Natural killer cell (primary cell): Measurements from ENCODE around the gene PLA2G6. TPM values are rescaled to one million over a fixed set of nuclear protein-coding genes. Genes with fewer than 3 reads are reported as not detected.

Source experiments
- ATAC-seq, 3 donors: fragments of 150-1000 bp in 2 of 3; fragments of 200-7000 bp in 1 of 3; cut with Tn5 transposase; 1 replicate in 1 of 3; 2 replicates in 2 of 3; pipeline ENCODE4 v1.10.0; 2021; ENCODE audit warnings: mild to moderate bottlenecking in 2 of 3, moderate library complexity in 2 of 3
- DNase-seq, 2 donors: peaks; one replicate each; pipeline versions ENCODE4 v3.0.0 to v3.0.0-alpha.2; 2013 to 2021; ENCODE audit warnings: mixed read lengths in 1 of 2
- H3K27ac ChIP-seq: one replicate; pipeline ENCODE4 v1.5.1; 2013; ENCODE audit warnings: mild to moderate bottlenecking, low read length
- H3K27me3 ChIP-seq: one replicate; pipeline ENCODE4 v1.6.1; 2013; ENCODE audit warnings: low read length; ENCODE audit not compliant: control insufficient read depth, insufficient read depth
- H3K36me3 ChIP-seq: one replicate; pipeline ENCODE4 v1.6.1; 2013; ENCODE audit warnings: low read length; ENCODE audit not compliant: control insufficient read depth, insufficient read depth
- H3K4me1 ChIP-seq: one replicate; pipeline ENCODE4 v1.6.1; 2013; ENCODE audit warnings: low read length; ENCODE audit not compliant: control insufficient read depth, insufficient read depth
- H3K4me3 ChIP-seq: one replicate; pipeline ENCODE4 v1.5.1; 2013; ENCODE audit warnings: low read length
- H3K9me3 ChIP-seq: one replicate; pipeline ENCODE4 v1.6.1; 2013; ENCODE audit warnings: low read length; ENCODE audit not compliant: control insufficient read depth, insufficient read depth
- H3K27ac Mint-ChIP-seq, 2 donors: one replicate each; pipeline ENCODE4 v1.8.0; 2022; ENCODE audit warnings: mild to moderate bottlenecking in 2 of 2, mixed read lengths in 2 of 2, moderate library complexity in 1 of 2
- H3K27me3 Mint-ChIP-seq, 2 donors: one replicate each; pipeline ENCODE4 v1.8.0; 2022; ENCODE audit warnings: low read depth in 2 of 2, mixed read lengths in 2 of 2
- H3K36me3 Mint-ChIP-seq: one replicate; pipeline ENCODE4 v1.8.0; 2022; ENCODE audit warnings: mixed read lengths
- H3K4me1 Mint-ChIP-seq, 2 donors: one replicate each; pipeline ENCODE4 v1.8.0; 2022; ENCODE audit warnings: mixed read lengths in 2 of 2
- H3K4me3 Mint-ChIP-seq: one replicate; pipeline ENCODE4 v1.8.0; 2022; ENCODE audit warnings: mild to moderate bottlenecking, moderate library complexity, mixed read lengths
- H3K9me3 Mint-ChIP-seq, 2 donors: one replicate each; pipeline ENCODE4 v1.8.0; 2022; ENCODE audit warnings: mixed read lengths in 2 of 2
- CTCF ChIP-seq: fragments of 200-600 bp; IDR thresholded peaks from one replicate; pipeline ENCODE4 v1.8.0; 2022; ENCODE audit warnings: antibody characterized with exemption
- WGBS: methylation state at CpG from one replicate; pipeline ENCODE4 v1.1.7; 2013; ENCODE audit warnings: missing lambda C conversion rate; ENCODE audit not compliant: insufficient coverage; 5-methylcytosine and 5-hydroxymethylcytosine counted together
- intact Hi-C: fragments of 100-400 bp; cut with micrococcal nuclease; formaldehyde crosslinking; loops from one replicate; pipeline ENCODE4 v1.14.2; 2022
- total RNA-seq, 4 donors: library from RNA; stranded (reverse); fragments of 120-200 nt in 1 of 4; gene quantifications; one replicate each; pipeline versions ENCODE4 v1.2.3 to v1.2.4, GENCODE V29; 2013 to 2022

Gene PLA2G6
- total RNA-seq, 3 donors from 2014 or later (not counting 1 experiment from before 2014, with no cell fraction given) = 137 to 167 (median 145) TPM

DNA sequence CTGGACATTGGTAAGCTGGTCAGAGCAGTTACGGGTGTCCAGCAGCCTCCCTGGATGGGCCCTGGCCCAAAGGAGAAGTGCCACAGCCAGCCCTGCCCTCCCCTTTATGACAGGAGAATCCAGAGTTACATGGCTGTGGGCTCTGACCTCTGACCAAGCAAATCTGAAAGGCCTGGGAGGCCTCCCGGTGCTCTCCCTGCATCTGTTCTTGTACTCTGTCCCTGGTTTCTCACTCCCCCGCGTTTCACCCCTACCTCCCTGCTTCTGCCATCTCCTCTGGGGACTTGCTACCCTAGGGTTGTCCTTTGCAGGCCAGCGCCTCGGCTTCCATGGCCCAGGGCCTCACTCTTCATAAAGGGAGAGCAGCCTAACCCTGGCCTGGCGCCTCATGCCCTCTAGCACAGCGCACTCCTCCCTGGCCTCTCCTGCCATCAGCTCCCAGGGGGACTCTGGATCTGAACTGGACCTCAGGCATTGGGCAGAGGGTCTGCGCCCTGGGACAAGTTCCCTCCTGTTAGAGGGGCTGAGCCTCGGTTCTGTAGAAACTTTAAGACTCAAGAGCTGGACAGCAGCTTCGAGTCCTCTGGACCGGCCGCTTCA is 113.8 kb downstream of the PLA2G6 start:
- H3K27ac Mint-ChIP-seq = no peak overlapping the region
- Histone ChIP-seq H3K4me1 (no peaks in the 10 kb centered on the region), H3K36me3 (peaks cover 55% of the 10 kb centered on the region), H3K27ac (no peak overlapping the region), H3K4me3 (no peak overlapping the region), H3K9me3 (no peaks in the 10 kb centered on the region), H3K27me3 (no peaks in the 10 kb centered on the region)
- DNase-seq (no peak), ATAC-seq (no peak)
- H3K9me3 Mint-ChIP-seq = no peaks in the 10 kb centered on the region
- no peak for TF ChIP-seq CTCF
- intact Hi-C loops = no loop called here
- no peaks in the 10 kb centered on the region for H3K4me1 Mint-ChIP-seq
- no peaks in the 10 kb centered on the region for H3K27me3 Mint-ChIP-seq
- no peak overlapping the region for H3K4me3 Mint-ChIP-seq
- H3K36me3 Mint-ChIP-seq = peaks cover 1% of the 10 kb centered on the region
- whole genome bisulfite sequencing = 96% methylated on average over 13 of the region's 13 CpGs

- Histone ChIP-seq H3K27ac (no peak overlapping the region), H3K4me3 (no peak overlapping the region), H3K36me3 (peaks cover 48% of the 10 kb centered on the region), H3K4me1 (no peaks in the 10 kb centered on the region), H3K9me3 (no peaks in the 10 kb centered on the region), H3K27me3 (no peaks in the 10 kb centered on the region)
- Mint-ChIP-seq H3K4me3 (no peak overlapping the region), H3K36me3 (peaks cover 6% of the 10 kb centered on the region), H3K4me1 (no peaks in the 10 kb centered on the region), H3K27me3 (no peaks in the 10 kb centered on the region), H3K9me3 (no peaks in the 10 kb centered on the region), H3K27ac (no peak overlapping the region)
- DNase-seq (no peak), ATAC-seq (no peak)
- WGBS = 96% methylated on average over 8 of the region's 8 CpGs
- TF ChIP-seq CTCF = no peak
- intact Hi-C loops = no loop called here
These were observed 114.6 kb downstream of the PLA2G6 start for GRCh38 chr22:38067028-38067415.

DNA sequence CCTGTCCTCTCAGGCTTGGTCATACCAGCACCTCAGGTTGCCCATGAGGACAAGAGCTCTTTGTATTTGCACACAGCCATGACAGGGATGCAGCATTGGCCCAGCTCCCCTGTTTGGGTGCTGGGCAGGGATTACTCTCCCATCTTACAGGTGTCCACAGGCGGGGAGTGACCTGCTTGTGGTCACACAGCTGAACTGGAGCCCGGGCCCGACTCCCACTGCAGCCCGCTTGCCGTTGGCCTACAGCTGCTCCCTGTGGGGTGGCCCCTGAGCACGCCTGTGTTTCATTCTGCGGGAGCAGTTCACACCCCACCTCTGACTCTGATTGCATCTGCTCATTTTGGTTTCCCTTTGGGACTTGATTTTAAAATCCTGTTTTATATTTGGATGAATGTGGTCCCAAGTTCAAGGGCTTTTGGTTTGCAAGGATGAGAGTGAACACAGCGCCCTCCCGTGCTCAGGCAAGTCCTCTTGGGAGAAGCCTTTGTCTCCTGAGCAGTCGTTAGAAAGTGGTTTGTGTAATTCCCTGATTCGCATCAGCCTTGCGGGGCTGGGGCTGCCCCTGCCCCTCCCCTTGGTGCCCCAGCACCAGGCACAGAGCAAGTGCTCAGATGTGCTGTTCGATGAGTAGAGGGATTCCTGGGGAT is 115.1 kb downstream of the PLA2G6 start:
- Histone ChIP-seq H3K4me3 (no peak overlapping the region), H3K9me3 (no peaks in the 10 kb centered on the region), H3K36me3 (peaks cover 45% of the 10 kb centered on the region), H3K27ac (no peak overlapping the region), H3K4me1 (no peaks in the 10 kb centered on the region), H3K27me3 (no peaks in the 10 kb centered on the region)
- Mint-ChIP-seq H3K27ac (no peak overlapping the region), H3K36me3 (peaks cover 6% of the 10 kb centered on the region), H3K27me3 (no peaks in the 10 kb centered on the region), H3K9me3 (no peaks in the 10 kb centered on the region), H3K4me1 (no peaks in the 10 kb centered on the region), H3K4me3 (no peak overlapping the region)
- TF ChIP-seq CTCF = no peak
- DNase-seq (no peak), ATAC-seq (no peak)
- 95% methylated on average over 13 of the region's 13 CpGs for WGBS
- intact Hi-C loops = no loop called here

DNA sequence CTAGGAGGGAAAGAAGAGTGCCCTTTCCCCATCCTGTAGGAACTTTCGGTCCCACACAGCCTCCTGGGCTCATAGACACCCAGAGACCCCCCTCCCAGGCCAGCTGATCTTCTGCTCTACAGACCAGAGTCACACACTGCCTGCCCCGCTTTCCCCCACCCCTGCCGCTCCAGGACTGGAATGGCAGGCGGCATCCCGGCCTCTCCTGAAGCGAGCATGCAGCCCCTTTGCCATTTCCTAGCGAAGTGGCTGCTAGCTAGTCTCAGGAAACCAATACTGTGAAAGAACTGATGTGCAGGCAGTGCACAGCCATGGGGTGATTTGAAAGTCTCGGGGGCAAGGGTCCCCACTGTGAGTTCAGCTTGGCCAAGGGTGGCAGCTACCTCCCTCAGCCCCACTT is 116.1 kb downstream of the PLA2G6 start:
- ATAC-seq = no peak
- WGBS = 95% methylated on average over 8 of the region's 8 CpGs
- H3K27me3 ChIP-seq = no peaks in the 10 kb centered on the region
- peaks cover 6% of the 10 kb centered on the region for H3K36me3 Mint-ChIP-seq
- no peaks in the 10 kb centered on the region for H3K27me3 Mint-ChIP-seq
- no peak for DNase-seq
- no peak overlapping the region for H3K27ac Mint-ChIP-seq
- H3K9me3 Mint-ChIP-seq = no peaks in the 10 kb centered on the region
- H3K4me1 ChIP-seq = no peaks in the 10 kb centered on the region
- H3K9me3 ChIP-seq = no peaks in the 10 kb centered on the region
- no peaks in the 10 kb centered on the region for H3K4me1 Mint-ChIP-seq
- H3K36me3 ChIP-seq = peaks cover 42% of the 10 kb centered on the region
- H3K4me3 Mint-ChIP-seq = no peak overlapping the region
- no peak overlapping the region for H3K27ac ChIP-seq
- intact Hi-C loops = no loop called here
- TF ChIP-seq CTCF = no peak
- no peak overlapping the region for H3K4me3 ChIP-seq
